Hematopoietic multipotent progenitor cell (in vitro differentiated cells): ENCODE results near the gene THOC7. TPM values are rescaled to one million over a fixed set of nuclear protein-coding genes. Genes with fewer than 3 reads are reported as not detected.

Experiments used
- DNase-seq, 3 donors: peaks; one replicate each; pipeline ENCODE4 v3.0.0-alpha.2; 2011 to 2015; ENCODE audit warnings: low read depth in 2 of 3, low spot score in 2 of 3
- total RNA-seq: library from RNA; depleted of rRNA; stranded (reverse); fragments of >200 nt; gene quantifications from one replicate; pipeline ENCODE4 v1.2.3, GENCODE V29; 2012

The THOC7 gene
- total RNA-seq, 1 donor, result 11.0 TPM

GRCh38 chr3:63880653-63881052 is 17.0 kb upstream of the THOC7 start:
- no peak for DNase-seq

GRCh38 chr3:63878394-63879060 is 14.9 kb upstream of the THOC7 start:
- DNase-seq, result no peak

GRCh38 chr3:63877737-63878393 is 14.3 kb upstream of the THOC7 start:
- no peak for DNase-seq

GRCh38 chr3:63876260-63876659 is 12.7 kb upstream of the THOC7 start:
- no peak for DNase-seq

DNA sequence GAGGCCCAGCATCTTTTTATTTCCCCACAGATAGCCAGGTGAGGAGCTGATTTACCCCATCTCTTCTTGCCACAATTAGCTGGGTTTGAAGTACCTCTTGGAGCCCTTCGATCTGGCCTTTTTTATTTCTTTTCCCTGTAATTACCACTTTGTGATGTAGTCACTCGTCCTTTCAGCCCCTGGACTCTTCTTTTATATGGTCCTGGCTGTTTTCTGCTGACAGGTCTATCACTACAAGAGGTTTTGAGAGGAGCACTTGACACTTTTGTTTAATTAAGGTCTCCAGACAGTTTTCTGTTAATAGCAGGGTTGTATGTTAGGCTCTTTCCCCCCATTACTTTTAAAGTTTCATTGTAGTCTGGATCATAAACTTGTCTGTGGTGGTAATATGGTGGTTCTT is 11.9 kb upstream of the THOC7 start:
- DNase-seq, result no peak

DNA sequence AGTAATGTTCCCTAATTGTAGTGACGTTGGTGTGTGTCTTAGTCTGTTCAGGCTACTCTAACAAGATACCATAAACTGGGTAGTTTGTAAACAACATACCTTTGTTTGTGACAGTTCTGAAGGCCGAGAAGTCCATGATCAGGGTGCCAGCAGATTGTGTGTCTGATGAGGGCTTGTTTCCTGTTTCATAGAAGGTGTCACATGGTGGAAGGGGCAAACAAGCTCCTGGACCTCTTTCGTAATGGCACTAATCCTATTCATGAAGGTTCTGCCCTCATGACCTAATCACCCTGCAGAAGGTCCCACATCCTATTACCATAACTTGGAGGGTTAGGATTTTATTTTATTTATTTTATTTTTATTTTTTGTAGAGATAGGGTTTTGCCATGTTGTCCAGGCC is 11.2 kb upstream of the THOC7 start:
- no peak for DNase-seq

- no peak for DNase-seq
Observed at GRCh38 chr3:63872135-63872924, 8.7 kb upstream of the THOC7 start.

GRCh38 chr3:63870615-63871005 is 7.0 kb upstream of the THOC7 start:
- DNase-seq, result no peak

DNA sequence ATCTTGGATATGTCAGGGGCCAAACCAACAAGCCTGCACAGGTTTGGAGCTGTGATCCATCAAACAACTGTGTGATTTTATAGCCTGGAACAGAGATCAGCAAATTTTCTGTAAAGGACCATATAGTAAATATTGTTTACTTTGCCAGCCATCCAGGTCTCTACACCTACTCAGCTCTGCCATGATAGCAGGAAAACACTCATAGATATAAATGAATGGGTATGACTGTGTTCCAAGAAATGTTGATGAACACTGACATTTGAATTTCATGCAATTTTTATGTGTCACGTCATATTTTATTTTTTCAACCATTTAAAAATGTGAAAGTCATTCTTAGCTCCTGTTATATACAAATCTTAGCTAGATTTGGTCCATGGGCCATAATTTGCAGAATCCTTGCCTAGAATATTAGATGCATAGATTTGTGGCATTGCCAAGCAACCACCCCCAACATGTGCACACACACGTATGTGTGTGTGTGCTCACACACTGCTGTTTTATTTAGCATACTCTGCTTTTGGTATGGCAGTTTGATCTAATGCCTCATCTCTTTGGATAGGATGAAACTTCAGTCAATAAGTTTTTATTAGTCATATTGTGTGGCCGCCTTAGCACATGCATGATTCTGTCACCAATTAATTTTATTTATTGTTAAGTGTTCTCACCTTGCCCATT is 6.5 kb upstream of the THOC7 start:
- DNase-seq, result no peak

DNA sequence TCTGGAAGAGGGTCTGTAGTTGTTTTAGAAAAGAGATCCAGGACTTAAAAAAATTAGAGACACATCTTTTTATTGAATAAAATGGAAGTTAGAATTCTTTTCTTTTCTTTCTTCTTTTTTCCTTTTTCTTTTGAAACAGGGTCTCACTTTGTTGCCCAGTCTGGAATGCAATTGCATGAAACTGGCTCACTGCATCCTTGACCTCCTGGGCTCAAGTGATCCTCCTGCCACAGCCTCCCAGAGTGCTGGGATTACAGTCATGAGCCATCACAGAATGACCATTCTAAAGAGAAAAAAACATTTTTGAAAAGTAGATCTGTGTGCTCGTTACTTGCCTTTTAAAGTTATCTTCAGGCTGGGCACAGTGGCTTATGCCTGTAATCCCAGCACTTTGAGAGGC is 3.6 kb upstream of the THOC7 start:
- DNase-seq, result no peak

DNA sequence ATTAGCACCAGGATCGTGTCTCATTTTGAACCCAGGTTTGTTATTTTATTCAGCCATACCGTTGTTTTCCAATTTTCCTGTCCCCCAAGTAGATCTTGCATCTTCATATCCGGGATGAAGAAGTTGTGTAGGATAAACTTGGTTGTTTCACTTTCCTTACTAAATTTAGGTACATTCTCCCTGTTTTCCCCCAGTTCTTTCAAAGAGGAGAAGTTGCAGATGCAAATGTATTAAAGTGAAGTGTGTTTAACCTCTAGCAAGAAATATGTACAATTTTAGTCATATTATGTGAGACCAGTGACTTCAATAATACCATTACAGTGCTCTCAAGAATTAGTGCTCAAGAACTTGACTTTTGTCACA is 1.3 kb upstream of the THOC7 start:
- no peak for DNase-seq

DNA sequence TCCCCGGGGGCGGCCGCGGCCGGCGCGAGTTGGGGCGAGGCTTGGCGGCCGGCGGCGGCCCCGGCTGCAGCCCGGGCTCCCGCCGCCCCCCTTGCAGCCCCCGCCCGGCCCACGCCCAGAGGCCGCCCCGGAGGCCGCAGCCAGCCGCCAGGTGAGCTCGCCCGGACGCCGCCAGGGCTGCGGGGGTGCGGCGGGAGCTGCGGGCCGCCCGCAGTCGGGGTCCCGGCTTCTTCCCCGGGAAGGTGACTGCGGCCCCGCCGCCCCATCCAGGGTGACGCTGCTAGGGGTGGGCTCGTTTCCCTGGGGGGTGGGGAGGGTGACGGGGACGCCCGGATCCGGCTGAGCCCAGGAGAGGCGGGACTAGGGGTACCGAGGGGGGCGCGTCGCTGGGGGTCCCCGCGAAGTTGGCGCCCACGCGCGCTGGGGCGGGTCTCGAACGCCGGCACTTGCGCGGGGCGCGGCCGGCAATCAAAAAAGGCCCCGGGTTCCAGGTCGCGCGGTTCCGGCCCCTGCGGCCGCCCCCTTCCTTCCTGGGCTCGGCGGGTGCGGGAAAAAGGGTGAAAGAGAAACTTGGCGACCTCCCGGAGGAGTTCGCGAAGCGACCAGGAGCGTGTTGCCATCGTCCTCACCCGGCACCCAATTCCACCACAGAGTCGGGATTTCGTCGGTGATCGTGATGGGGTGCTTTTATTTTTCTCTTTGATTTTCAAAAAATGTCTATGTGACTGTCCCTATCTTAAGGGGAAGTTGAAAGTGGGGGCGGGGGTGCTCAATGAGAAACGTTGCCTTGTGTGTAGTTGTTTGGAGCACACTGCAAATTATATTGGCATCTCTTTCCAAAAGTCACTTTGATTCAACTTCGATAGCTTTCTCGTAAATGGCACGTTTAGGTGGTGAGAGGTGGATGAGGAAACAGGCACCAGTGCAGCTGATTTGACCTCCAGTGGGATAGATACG is 681 bp upstream of the THOC7 start:
- peak in 2 of 3 donors; percentile 47 to 72 for DNase-seq

GRCh38 chr3:63862804-63863149 is 828 bp downstream of the THOC7 start:
- peak in 1 of 3 donors; percentile 3 for DNase-seq

GRCh38 chr3:63861306-63861705 is 2.3 kb downstream of the THOC7 start:
- no peak for DNase-seq

- DNase-seq, result no peak
Observed at GRCh38 chr3:63860776-63861175, 2.8 kb downstream of the THOC7 start.

DNA sequence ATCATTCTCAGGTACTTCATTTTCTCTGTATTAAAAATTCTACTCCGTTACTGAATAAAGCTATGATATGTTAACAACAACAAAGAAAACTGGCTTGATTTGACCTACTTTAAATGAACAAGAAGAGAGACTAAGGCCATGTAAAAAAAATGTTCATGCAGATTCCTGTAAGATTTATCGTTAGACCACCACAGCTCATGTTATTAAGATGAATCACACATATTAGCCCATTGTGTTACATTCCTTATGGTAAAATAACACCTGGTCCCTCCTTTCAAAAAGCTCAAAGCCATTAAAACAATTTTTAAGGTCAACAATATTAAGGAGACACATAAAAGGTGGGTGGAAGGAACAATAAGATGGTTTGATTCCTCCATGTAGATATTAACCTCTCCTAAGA is 6.3 kb downstream of the THOC7 start:
- DNase-seq, result no peak

GRCh38 chr3:63855333-63855940 is 8.2 kb downstream of the THOC7 start:
- peak in 1 of 3 donors; percentile 13 for DNase-seq

DNA sequence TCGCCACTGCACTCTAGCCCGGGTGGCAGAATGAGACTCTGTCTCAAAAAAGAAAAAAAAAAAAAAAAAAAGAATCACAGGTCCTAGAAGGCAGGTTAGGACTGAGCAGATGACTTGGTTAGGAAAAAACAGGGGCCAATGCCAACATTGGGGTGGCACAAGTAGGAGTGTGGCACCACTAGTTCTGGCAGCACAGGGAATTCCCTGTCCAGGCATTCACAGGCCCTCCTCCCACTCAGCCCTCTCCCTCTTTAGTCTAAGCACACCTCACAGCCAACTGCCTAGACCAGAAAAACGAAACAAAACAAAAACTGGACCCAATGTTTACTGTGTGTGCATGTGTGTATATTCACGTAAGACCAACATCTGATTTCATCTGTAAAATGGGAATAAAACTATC is 10.5 kb downstream of the THOC7 start:
- DNase-seq, result no peak

GRCh38 chr3:63851287-63851686 is 12.3 kb downstream of the THOC7 start:
- DNase-seq, result no peak

DNA sequence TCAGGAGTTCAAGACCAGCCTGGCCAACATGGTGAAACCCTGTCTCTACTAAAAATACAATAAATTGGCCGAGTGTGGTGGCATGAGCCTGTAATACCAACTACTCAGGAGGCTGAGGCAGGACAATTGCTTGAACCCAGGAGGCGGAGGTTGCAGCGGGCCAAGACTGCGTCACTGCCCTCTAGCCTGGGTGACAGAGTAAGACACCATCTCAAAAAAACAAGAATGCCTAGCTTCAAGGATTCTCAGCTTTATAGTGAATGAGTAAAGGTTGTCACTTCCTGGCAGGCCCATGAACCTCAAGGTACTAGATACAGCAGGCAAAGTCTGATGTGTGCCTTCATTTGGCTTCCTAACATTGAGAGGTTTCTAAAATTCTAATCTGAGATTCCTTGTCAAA is 14.4 kb downstream of the THOC7 start:
- no peak for DNase-seq
